Type B pancreatic cell (in vitro differentiated cells): Measurements from ENCODE around the gene ARMH3. TPM values are rescaled to one million over a fixed set of nuclear protein-coding genes. Genes with fewer than 3 reads are reported as not detected.
A peak's percentile ranks its signal among the peaks of the same experiment; 100 is the strongest.

Experiments
- DNase-seq: peaks from one replicate; pipeline ENCODE4 v3.0.0; 2021; ENCODE audit warnings: mixed read lengths; ENCODE audit not compliant: unreplicated experiment; ENCODE audit errors: extremely low spot score
- H3K27ac Mint-ChIP-seq: 2 replicates; pipeline ENCODE4 v1.8.0; 2021; ENCODE audit warnings: mild to moderate bottlenecking, mixed read lengths
- H3K27me3 Mint-ChIP-seq: 2 replicates; pipeline ENCODE4 v1.8.0; 2021; ENCODE audit warnings: mixed read lengths
- H3K36me3 Mint-ChIP-seq: 2 replicates; pipeline ENCODE4 v1.8.0; 2021; ENCODE audit warnings: mixed read lengths
- H3K4me1 Mint-ChIP-seq: one replicate; pipeline ENCODE4 v1.8.0; 2021; ENCODE audit warnings: mixed read lengths; ENCODE audit not compliant: unreplicated experiment
- H3K4me3 Mint-ChIP-seq: 2 replicates; pipeline ENCODE4 v1.8.0; 2021; ENCODE audit warnings: mild to moderate bottlenecking, mixed read lengths
- H3K9me3 Mint-ChIP-seq: 2 replicates; pipeline ENCODE4 v1.8.0; 2021; ENCODE audit warnings: mixed read lengths
- CTCF ChIP-seq: fragments of 200-600 bp; sonication (generic); conservative IDR thresholded peaks from 2 replicates; pipeline ENCODE4 v1.5.0; 2021; ENCODE audit warnings: antibody characterized with exemption, mild to moderate bottlenecking
- total RNA-seq: library from RNA; stranded (reverse); gene quantifications from 2 replicates; pipeline ENCODE4 v1.2.1, GENCODE V29; 2021; ENCODE audit warnings: low replicate concordance

The ARMH3 gene
- total RNA-seq, 1 donor from 2014 or later: 22.2 TPM

GRCh38 chr10:101834341-101834740 lies 221.6 kb downstream of the ARMH3 start:
- H3K9me3 Mint-ChIP-seq: no peaks in the 10 kb centered on the region
- peaks cover 9% of the 10 kb centered on the region for H3K27me3 Mint-ChIP-seq
- H3K36me3 Mint-ChIP-seq: no peaks in the 10 kb centered on the region
- no peak overlapping the region for H3K27ac Mint-ChIP-seq
- no peak for DNase-seq
- TF ChIP-seq CTCF: no peak
- no peak overlapping the region for H3K4me3 Mint-ChIP-seq
- H3K4me1 Mint-ChIP-seq: peaks cover 35% of the 10 kb centered on the region

GRCh38 chr10:101833466-101833865 lies 222.5 kb downstream of the ARMH3 start:
- no peaks in the 10 kb centered on the region for H3K36me3 Mint-ChIP-seq

GRCh38 chr10:101832325-101832771 lies 223.6 kb downstream of the ARMH3 start:
- H3K4me3 Mint-ChIP-seq: no peak overlapping the region

More at GRCh38 chr10:101833466-101833865, 222.5 kb downstream of the ARMH3 start:
- H3K9me3 Mint-ChIP-seq: no peaks in the 10 kb centered on the region
- DNase-seq: no peak
- H3K4me1 Mint-ChIP-seq: peaks cover 29% of the 10 kb centered on the region
- peaks cover 2% of the 10 kb centered on the region for H3K27me3 Mint-ChIP-seq
- H3K27ac Mint-ChIP-seq: no peak overlapping the region
- TF ChIP-seq CTCF: no peak
- peak overlapping the region; percentile 71 for H3K4me3 Mint-ChIP-seq

GRCh38 chr10:101831169-101831811 lies 224.7 kb downstream of the ARMH3 start:
- Mint-ChIP-seq H3K4me1 (peaks cover 29% of the 10 kb centered on the region), H3K27ac (peak overlapping the region; percentile 96)

More at GRCh38 chr10:101832325-101832771, 223.6 kb downstream of the ARMH3 start:
- no peak for DNase-seq
- no peaks in the 10 kb centered on the region for H3K9me3 Mint-ChIP-seq
- H3K36me3 Mint-ChIP-seq: no peaks in the 10 kb centered on the region
- H3K4me1 Mint-ChIP-seq: peaks cover 29% of the 10 kb centered on the region
- no peak overlapping the region for H3K27ac Mint-ChIP-seq
- TF ChIP-seq CTCF: no peak
- peaks cover 2% of the 10 kb centered on the region for H3K27me3 Mint-ChIP-seq

GRCh38 chr10:101830322-101831168 lies 225.4 kb downstream of the ARMH3 start:
- Mint-ChIP-seq H3K4me3 (peak overlapping the region; percentile 87), H3K4me1 (peaks cover 29% of the 10 kb centered on the region), H3K9me3 (no peaks in the 10 kb centered on the region), H3K36me3 (no peaks in the 10 kb centered on the region), H3K27me3 (peaks cover 2% of the 10 kb centered on the region), H3K27ac (peak overlapping the region; percentile 96)
- no peak for TF ChIP-seq CTCF
- peak; percentile 92 for DNase-seq

More at GRCh38 chr10:101831169-101831811, 224.7 kb downstream of the ARMH3 start:
- no peak for TF ChIP-seq CTCF
- Mint-ChIP-seq H3K27me3 (peaks cover 2% of the 10 kb centered on the region), H3K9me3 (no peaks in the 10 kb centered on the region), H3K4me3 (peak overlapping the region; percentile 87), H3K36me3 (no peaks in the 10 kb centered on the region)
- no peak for DNase-seq
